Motor neuron (in vitro differentiated cells): ENCODE results near the gene AKR1C8. TPM values are rescaled to one million over a fixed set of nuclear protein-coding genes. Genes with fewer than 3 reads are reported as not detected.
"Not testable (repeated sequence)": the region's sequence is repeated elsewhere in the genome, so short reads cannot be mapped to it uniquely, and the experiment has no call there.

Source experiments
- ATAC-seq, 8 experiments: fragments of 200-7000 bp; cut with Tn5 transposase; replicated peaks in 6 of 8; 2 replicates each; pipeline ENCODE4 v1.8.0; 2021; ENCODE audit warnings: mild to moderate bottlenecking in 8 of 8, moderate library complexity in 8 of 8
- H3K27ac ChIP-seq, 2 donors: fragments of 250-450 bp; sonication (Bioruptor Pico); 2 replicates each; pipeline ENCODE4 v1.9.0; 2021; ENCODE audit warnings: antibody characterized with exemption in 2 of 2, mild to moderate bottlenecking in 2 of 2, moderate library complexity in 1 of 2
- H3K4me1 ChIP-seq, 2 donors: fragments of 250-450 bp; sonication (Bioruptor Pico); replicated peaks in 1 of 2; 2 replicates each; pipeline ENCODE4 v1.6.1; 2021; ENCODE audit warnings: antibody characterized with exemption in 2 of 2, mild to moderate bottlenecking in 2 of 2, moderate library complexity in 1 of 2
- H3K4me3 ChIP-seq, 5 donors: fragments of 250-450 bp; sonication (Bioruptor Pico); 2 replicates each; pipeline ENCODE4 v1.9.0; 2021; ENCODE audit warnings: antibody characterized with exemption in 5 of 5, mild to moderate bottlenecking in 5 of 5, moderate library complexity in 4 of 5
- WGBS, 10 experiments: fragments of 450-650 bp; shearing (Covaris generic); methylation state at CpG; one replicate each; pipeline ENCODE4 v1.0.0; 2022; 5-methylcytosine and 5-hydroxymethylcytosine counted together
- in situ Hi-C, 9 experiments: fragments of 400-800 bp; cut with MboI; loops; one replicate each; pipeline ENCODE4 v1.15.0; 2021; ENCODE audit warnings: low sequenced_read_pairs in 9 of 9, low pct_unique_long_range_greater_than_20kb in 2 of 9; ENCODE audit not compliant: unreplicated experiment in 9 of 9
- total RNA-seq, 8 experiments: library from RNA; unstranded; fragments of 300-600 nt; gene quantifications; 2 replicates each; pipeline versions ENCODE4 v1.2.3 to v1.2.4, GENCODE V29; 2022

AKR1C8 gene
- total RNA-seq, 8 experiments from 2014 or later, result 0.09 to 0.92 (median 0.14) TPM; not detected in 5

- no peak overlapping the region for H3K27ac ChIP-seq
- ATAC-seq, result no peak
- in situ Hi-C loops, result no loop called here
- no peaks in the 10 kb centered on the region for H3K4me1 ChIP-seq
- no peak overlapping the region for H3K4me3 ChIP-seq
- 0 to 75% (median 36%) methylated on average over 1 of the region's 1 CpG; no CpG with 5 or more reads in 6 of the 10 experiments for WGBS, 10 experiments
Measured at GRCh38 chr10:5155951-5156350, 29.0 kb downstream of the AKR1C8 start.

- Histone ChIP-seq H3K27ac (no peak overlapping the region), H3K4me1 (no peaks in the 10 kb centered on the region), H3K4me3 (no peak overlapping the region)
- in situ Hi-C loops, result no loop called here
- WGBS, 10 experiments, result 46 to 100% (median 98%) methylated on average over 1 to 3 of the region's 3 CpGs; no CpG with 5 or more reads in 2 of the 10 experiments
- no peak for ATAC-seq
Measured at GRCh38 chr10:5151076-5151475, 33.9 kb downstream of the AKR1C8 start.

GRCh38 chr10:5148678-5149032, 36.3 kb downstream of the AKR1C8 start:
- ATAC-seq, result no peak

GRCh38 chr10:5147981-5148677, 36.8 kb downstream of the AKR1C8 start:
- H3K27ac ChIP-seq, result no peak overlapping the region
- ATAC-seq, result peak in 1 of 8 experiments; percentile 19
- WGBS, 10 experiments, result 28 to 90% (median 56%) methylated on average over 2 to 3 of the region's 3 CpGs
- H3K4me3 ChIP-seq, result no peak overlapping the region
- H3K4me1 ChIP-seq, result no peaks in the 10 kb centered on the region
- in situ Hi-C loops, result no loop called here

More at GRCh38 chr10:5148678-5149032, 36.3 kb downstream of the AKR1C8 start:
- Histone ChIP-seq H3K4me3 (no peak overlapping the region), H3K27ac (no peak overlapping the region), H3K4me1 (no peaks in the 10 kb centered on the region)
- 0 to 100% (median 61%) methylated on average over 1 of the region's 1 CpG for WGBS, 10 experiments
- in situ Hi-C loops, result no loop called here

- in situ Hi-C loops, result no loop called here
- no peaks in the 10 kb centered on the region for H3K4me1 ChIP-seq
- H3K27ac ChIP-seq, result no peak overlapping the region
- peak in 2 of 8 experiments; percentile 38 to 59 for ATAC-seq
- no peak overlapping the region for H3K4me3 ChIP-seq
- 15 to 100% (median 86%) methylated on average over 1 to 4 of the region's 5 CpGs; no CpG with 5 or more reads in 1 of the 10 experiments for WGBS, 10 experiments
Measured at GRCh38 chr10:5147255-5147980, 37.5 kb downstream of the AKR1C8 start.

GRCh38 chr10:5146920-5147254, 38.1 kb downstream of the AKR1C8 start:
- in situ Hi-C loops, result no loop called here

GRCh38 chr10:5143137-5143536, 41.8 kb downstream of the AKR1C8 start:
- H3K4me3 ChIP-seq, result no peak overlapping the region
- in situ Hi-C loops, result no loop called here
- ATAC-seq, result no peak
- H3K27ac ChIP-seq, result no peak overlapping the region
- H3K4me1 ChIP-seq, result no peaks in the 10 kb centered on the region
- 40 to 82% (median 69%) methylated on average over 2 to 5 of the region's 5 CpGs; no CpG with 5 or more reads in 1 of the 10 experiments for WGBS, 10 experiments

More at GRCh38 chr10:5146920-5147254, 38.1 kb downstream of the AKR1C8 start:
- ATAC-seq, result no peak
- H3K27ac ChIP-seq, result no peak overlapping the region
- WGBS, 10 experiments, result 32 to 94% (median 60%) methylated on average over 1 to 5 of the region's 5 CpGs; no CpG with 5 or more reads in 4 of the 10 experiments
- H3K4me3 ChIP-seq, result no peak overlapping the region
- no peaks in the 10 kb centered on the region for H3K4me1 ChIP-seq

GRCh38 chr10:5142199-5142598, 42.8 kb downstream of the AKR1C8 start:
- in situ Hi-C loops, result no loop called here

GRCh38 chr10:5137699-5138098, 47.3 kb downstream of the AKR1C8 start:
- 18 to 100% (median 77%) methylated on average over 1 to 2 of the region's 4 CpGs; no CpG with 5 or more reads in 4 of the 10 experiments for WGBS, 10 experiments
- ATAC-seq, H3K4me3 ChIP-seq, in situ Hi-C loops, H3K4me1 ChIP-seq, H3K27ac ChIP-seq: not testable (repeated sequence)

More at GRCh38 chr10:5142199-5142598, 42.8 kb downstream of the AKR1C8 start:
- Histone ChIP-seq H3K27ac (no peak overlapping the region), H3K4me1 (no peaks in the 10 kb centered on the region), H3K4me3 (no peak overlapping the region)
- ATAC-seq, result no peak
- 0 to 67% (median 17%) methylated on average over 1 to 4 of the region's 4 CpGs for WGBS, 10 experiments

GRCh38 chr10:5136468-5137087, 48.4 kb downstream of the AKR1C8 start:
- no peaks in the 10 kb centered on the region for H3K4me1 ChIP-seq
- WGBS, 10 experiments, result 9 to 100% (median 85%) methylated on average over 1 of the region's 1 CpG; no CpG with 5 or more reads in 1 of the 10 experiments
- H3K4me3 ChIP-seq, result no peak overlapping the region
- no peak overlapping the region for H3K27ac ChIP-seq
- in situ Hi-C loops, result no loop called here
- ATAC-seq, result no peak

GRCh38 chr10:5135581-5135980, 49.4 kb downstream of the AKR1C8 start:
- 0 to 100% (median 63%) methylated on average over 2 of the region's 2 CpGs; no CpG with 5 or more reads in 1 of the 10 experiments for whole genome bisulfite sequencing, 10 experiments
- Histone ChIP-seq H3K4me1 (no peaks in the 10 kb centered on the region), H3K27ac (no peak overlapping the region), H3K4me3 (no peak overlapping the region)
- in situ Hi-C loops, result no loop called here
- no peak for ATAC-seq

- WGBS, 10 experiments, result 20 to 100% (median 91%) methylated on average over 1 to 3 of the region's 3 CpGs; no CpG with 5 or more reads in 3 of the 10 experiments
- Histone ChIP-seq H3K27ac (no peak overlapping the region), H3K4me3 (no peak overlapping the region), H3K4me1 (no peaks in the 10 kb centered on the region)
- ATAC-seq, result no peak
- in situ Hi-C loops, result no loop called here
Measured at GRCh38 chr10:5125315-5126044, 59.5 kb downstream of the AKR1C8 start.

- Histone ChIP-seq H3K4me3 (no peak overlapping the region), H3K4me1 (no peaks in the 10 kb centered on the region), H3K27ac (no peak overlapping the region)
- in situ Hi-C loops, result no loop called here
- ATAC-seq, result no peak
Measured at GRCh38 chr10:5123886-5124285, 61.1 kb downstream of the AKR1C8 start.
